GM12873 (cell line): ENCODE results near the gene PSMG2.

Experiments
- TF ChIP-seq, protein P1 (sequence below): IDR thresholded peaks from 2 replicates; pipeline ENCODE4 v1.5.1; 2012; ENCODE audit warnings: low read depth, mild to moderate bottlenecking, moderate library complexity, low read length, control low read depth; ENCODE audit not compliant: insufficient read depth; ENCODE audit errors: missing control alignments

PSMG2 gene

DNA sequence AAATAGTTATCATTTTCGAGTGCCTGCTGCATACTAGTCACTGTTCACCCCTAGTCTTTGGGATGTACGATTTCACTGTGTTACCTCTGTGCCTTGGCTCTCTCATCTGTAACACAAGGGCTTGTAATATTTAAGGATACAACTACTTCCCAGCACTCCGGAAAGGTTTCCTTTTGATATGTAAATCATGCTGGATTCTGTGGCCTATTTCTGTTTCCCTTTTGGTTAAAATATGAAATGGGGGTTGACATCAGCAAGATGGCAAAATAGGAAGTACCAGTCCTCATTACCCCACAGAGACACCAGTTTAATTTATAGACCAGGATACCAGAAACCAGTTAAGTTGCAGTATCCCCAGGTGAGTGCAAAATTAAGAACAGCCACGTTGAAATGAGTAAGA lies 23.5 kb downstream of the PSMG2 start:
- TF ChIP-seq, protein P1, sequence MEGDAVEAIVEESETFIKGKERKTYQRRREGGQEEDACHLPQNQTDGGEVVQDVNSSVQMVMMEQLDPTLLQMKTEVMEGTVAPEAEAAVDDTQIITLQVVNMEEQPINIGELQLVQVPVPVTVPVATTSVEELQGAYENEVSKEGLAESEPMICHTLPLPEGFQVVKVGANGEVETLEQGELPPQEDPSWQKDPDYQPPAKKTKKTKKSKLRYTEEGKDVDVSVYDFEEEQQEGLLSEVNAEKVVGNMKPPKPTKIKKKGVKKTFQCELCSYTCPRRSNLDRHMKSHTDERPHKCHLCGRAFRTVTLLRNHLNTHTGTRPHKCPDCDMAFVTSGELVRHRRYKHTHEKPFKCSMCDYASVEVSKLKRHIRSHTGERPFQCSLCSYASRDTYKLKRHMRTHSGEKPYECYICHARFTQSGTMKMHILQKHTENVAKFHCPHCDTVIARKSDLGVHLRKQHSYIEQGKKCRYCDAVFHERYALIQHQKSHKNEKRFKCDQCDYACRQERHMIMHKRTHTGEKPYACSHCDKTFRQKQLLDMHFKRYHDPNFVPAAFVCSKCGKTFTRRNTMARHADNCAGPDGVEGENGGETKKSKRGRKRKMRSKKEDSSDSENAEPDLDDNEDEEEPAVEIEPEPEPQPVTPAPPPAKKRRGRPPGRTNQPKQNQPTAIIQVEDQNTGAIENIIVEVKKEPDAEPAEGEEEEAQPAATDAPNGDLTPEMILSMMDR, result no peak

DNA sequence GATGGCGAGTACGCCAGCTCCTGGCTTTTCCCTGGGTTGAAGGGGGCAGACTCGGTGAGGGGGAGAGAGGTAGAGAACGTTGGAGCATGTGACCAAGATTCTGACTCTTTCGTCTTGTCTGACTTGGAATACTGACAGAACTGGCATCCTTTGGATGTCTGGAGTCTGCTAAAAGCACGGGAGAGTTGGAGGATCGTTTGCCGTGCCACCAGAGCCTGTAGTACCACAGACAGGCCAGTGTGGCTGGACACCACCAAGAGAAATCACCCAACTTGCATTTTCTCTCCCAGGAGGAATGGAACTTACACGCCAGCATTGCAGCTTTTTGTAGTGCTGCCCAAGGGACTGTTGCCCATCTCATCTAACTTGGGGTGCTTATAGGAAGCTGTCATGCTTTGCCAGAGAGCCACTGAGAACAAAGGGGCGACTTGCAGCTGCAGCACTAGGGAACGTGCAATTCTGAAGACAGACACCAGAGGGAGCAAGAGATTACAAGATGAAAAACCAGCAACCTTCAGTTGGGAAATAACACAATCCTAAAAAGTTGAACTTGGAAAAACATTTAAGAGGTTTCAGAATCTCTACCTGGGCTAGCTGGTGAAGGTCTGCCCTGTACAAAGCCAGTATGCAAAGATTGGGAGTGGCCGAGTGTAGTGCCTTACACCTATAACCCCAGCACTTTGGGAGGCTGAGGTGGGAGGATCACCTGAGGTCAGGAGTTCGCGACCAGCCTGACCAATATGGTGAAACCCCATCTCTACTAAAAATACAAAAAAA lies 24.1 kb downstream of the PSMG2 start:
- TF ChIP-seq, protein P1, result peak; percentile 89

DNA sequence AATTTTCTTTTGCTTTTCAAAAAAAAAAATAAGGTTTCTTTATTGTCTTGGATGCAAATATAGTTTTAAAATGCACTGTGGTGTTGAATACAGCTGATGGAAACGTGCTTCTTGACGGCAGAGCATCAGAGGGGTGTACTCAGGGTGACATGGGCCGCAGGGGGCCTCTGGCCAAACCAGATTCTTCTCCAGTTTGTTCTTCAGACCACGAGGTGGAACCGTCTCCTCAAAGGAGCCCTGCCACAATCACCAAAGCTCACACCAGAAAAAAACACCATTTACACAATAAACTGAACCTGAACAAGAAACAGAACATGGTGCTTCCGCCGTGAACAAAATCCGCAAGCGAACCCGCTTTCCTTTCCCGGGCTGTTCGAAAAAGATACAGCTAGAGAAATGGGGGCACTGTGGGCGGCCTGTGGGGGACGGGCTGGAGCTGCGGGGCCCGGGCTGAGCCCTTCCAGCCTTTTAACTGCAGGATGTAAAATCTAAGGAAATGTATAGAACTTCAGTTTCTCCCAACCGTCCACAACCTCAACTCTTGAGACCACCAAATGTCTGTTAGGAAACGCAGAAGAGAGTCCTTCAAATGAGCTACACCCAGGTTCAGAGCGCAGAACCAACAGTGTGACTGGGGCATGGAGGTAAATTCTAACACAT lies 34.5 kb downstream of the PSMG2 start:
- TF ChIP-seq, protein P1, result peak; percentile 16

DNA sequence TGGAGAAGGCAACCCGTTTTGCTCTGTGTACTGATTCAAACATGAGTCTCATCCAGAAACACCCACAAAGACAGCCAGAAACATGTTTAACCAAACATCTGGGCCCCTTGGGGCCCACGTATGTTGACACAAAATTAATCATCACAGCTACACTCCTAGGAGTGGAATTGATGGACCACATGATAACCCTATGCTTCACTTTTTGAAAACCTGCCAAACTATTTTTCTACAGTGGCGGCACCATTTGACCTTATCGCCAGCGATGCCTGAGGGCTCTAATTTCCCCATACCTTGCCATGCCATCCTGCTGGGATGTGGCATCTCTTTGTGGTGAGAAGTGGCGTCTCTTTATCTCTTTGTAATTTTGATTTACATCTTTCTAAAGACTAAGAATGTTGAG lies 38.5 kb downstream of the PSMG2 start:
- TF ChIP-seq, protein P1, result no peak

DNA sequence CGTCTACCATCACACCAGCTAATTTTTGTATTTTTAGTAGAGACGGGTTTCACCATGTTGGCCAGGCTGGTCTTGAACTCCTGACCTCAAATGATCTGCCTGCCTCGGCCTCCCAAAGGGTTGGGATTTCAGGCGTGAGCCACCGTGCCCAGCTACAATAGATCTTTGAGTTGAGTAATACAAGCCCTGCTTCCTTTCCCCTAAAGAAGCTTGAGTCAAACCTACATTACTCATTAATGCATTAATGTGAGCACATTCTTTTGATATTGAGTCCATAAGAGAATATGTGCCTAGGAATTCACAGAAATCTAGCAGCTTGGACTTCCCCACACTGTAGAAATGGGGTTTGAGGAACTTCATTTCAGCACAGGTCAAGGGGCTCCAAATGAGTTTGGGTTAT lies 39.6 kb downstream of the PSMG2 start:
- TF ChIP-seq, protein P1, result no peak

DNA sequence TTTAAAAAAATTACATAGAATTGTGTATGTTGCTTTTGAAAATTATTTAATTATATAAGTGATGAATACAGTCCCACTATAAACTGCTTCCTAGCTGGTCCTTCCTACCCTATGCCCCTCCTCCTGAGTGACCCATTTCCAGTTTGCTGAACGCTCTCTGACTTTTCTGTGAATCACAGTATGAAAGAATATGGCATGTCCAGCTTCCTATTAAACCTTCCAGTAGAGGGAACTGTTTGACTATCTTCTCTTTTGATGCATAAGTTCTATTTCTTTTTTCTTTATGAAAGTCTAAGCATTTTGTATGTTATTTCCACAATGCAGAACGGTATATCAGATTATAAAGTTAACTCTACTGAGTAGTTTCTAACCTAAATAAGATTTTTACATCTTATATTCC lies 41.3 kb downstream of the PSMG2 start:
- TF ChIP-seq, protein P1, result peak; percentile 50

DNA sequence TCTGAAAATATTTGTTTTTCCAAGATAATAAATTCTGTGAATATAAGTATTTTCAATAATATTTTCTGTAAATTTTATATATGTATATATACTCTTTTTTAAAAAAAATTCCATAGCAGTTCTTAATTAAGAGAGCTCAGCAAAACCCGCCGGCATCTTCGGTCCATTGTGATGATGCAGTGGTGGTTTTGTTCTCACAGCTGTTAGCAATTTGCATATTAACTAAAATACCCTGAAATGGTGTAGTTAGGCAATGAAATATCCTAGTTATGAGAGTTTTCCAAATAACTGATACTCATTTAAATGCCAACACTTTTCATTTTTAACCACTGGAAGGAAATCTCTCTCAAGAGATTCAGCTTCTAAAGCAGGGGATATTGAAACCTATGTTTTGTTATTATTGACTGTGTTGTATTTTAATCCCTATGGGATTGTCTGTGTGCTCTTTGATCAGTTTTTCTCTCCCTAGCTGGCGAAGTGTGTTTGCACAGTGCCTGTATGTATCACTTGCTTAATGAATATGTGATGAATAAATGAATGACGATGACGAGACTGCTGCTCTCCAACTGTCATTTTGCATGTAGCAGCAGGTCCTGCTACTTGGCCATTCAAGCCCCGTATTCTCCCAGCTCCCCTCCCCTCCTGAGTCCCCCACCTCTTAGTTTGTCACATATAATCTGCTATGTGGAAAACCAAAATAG lies 42.4 kb downstream of the PSMG2 start:
- TF ChIP-seq, protein P1, result no peak
